B cell (primary cell): ENCODE results near the gene TIMM10. TPM values are rescaled to one million over a fixed set of nuclear protein-coding genes. Genes with fewer than 3 reads are reported as not detected.

ENCODE experiments used
- ATAC-seq: fragments of 200-7000 bp; cut with Tn5 transposase; one replicate; pipeline ENCODE4 v1.10.0; 2021; ENCODE audit warnings: low read depth, mild to moderate bottlenecking, moderate number of reproducible peaks, moderate library complexity
- CTCF ChIA-PET: fragments of 350-600 bp; sonication (Branson Sonifier 250); formaldehyde crosslinking; loops from one replicate; lab custom pipeline; 2021; ENCODE audit warnings: antibody characterized with exemption, inconsistent platforms; lab: Charles Lee
- POLR2A ChIA-PET: fragments of 350-600 bp; sonication (Branson Sonifier 250); formaldehyde crosslinking; loops from one replicate; lab custom pipeline; 2021; ENCODE audit warnings: antibody characterized with exemption; lab: Charles Lee
- DNase-seq: peaks from one replicate; pipeline ENCODE4 v3.0.0; 2013
- H2AFZ ChIP-seq: 2 replicates; pipeline ENCODE4 v1.6.1; 2012; ENCODE audit warnings: mild to moderate bottlenecking, low read depth, low read length; ENCODE audit not compliant: insufficient read depth, poor library complexity, severe bottlenecking
- H3K27ac ChIP-seq, 2 donors: 1 replicate in 1 of 2; 2 replicates in 1 of 2; pipeline ENCODE4 v1.5.1; 2012 to 2013; ENCODE audit warnings: low read length in 2 of 2, mild to moderate bottlenecking in 2 of 2, moderate library complexity in 1 of 2
- H3K27me3 ChIP-seq, 4 experiments: fragments of 200-600 bp in 1 of 4; sonication (generic) in 1 of 4; replicated peaks in 1 of 4; 1 replicate in 2 of 4; 2 replicates in 2 of 4; pipeline versions ENCODE4 v1.6.1 to v1.7.0; 2013 to 2016; ENCODE audit warnings: low read length in 3 of 4, mild to moderate bottlenecking in 2 of 4, mixed read lengths in 1 of 4, moderate library complexity in 1 of 4; ENCODE audit not compliant: insufficient read depth in 4 of 4, control insufficient read depth in 3 of 4; ENCODE audit errors: control extremely low read depth in 1 of 4
- H3K36me3 ChIP-seq, 2 experiments: replicated peaks in 1 of 2; 1 replicate in 1 of 2; 2 replicates in 1 of 2; pipeline versions ENCODE4 v1.6.1 to v1.7.1; 2013; ENCODE audit warnings: low read length in 1 of 2; ENCODE audit not compliant: insufficient read depth in 2 of 2, control insufficient read depth in 1 of 2; ENCODE audit errors: control extremely low read depth in 1 of 2, extremely low read depth in 1 of 2
- H3K4me1 ChIP-seq, 2 donors: fragments of 200-600 bp in 1 of 2; sonication (generic) in 1 of 2; 1 replicate in 1 of 2; 2 replicates in 1 of 2; pipeline versions ENCODE4 v1.5.1 to v1.6.1; 2013 to 2017; ENCODE audit warnings: low read length in 2 of 2; ENCODE audit not compliant: control insufficient read depth in 2 of 2, insufficient read depth in 2 of 2
- H3K4me2 ChIP-seq: replicated peaks from 2 replicates; pipeline ENCODE3; 2012; ENCODE audit warnings: mild to moderate bottlenecking, low read depth, low read length; ENCODE audit not compliant: poor library complexity, severe bottlenecking
- H3K4me3 ChIP-seq, 5 experiments: fragments of 200-600 bp in 1 of 5; sonication (generic) in 1 of 5; 1 replicate in 3 of 5; 2 replicates in 2 of 5; pipeline versions ENCODE4 v1.5.1 to v1.7.0; 2011 to 2016; ENCODE audit warnings: low read length in 4 of 5, mild to moderate bottlenecking in 4 of 5, low read depth in 2 of 5, control low read depth in 1 of 5, moderate library complexity in 1 of 5; ENCODE audit not compliant: insufficient read depth in 1 of 5; ENCODE audit errors: control extremely low read depth in 1 of 5, extremely low read depth in 1 of 5
- H3K79me2 ChIP-seq: fragments of 200-600 bp; sonication (generic); one replicate; pipeline ENCODE4 v1.6.0; 2016; ENCODE audit warnings: low read length; ENCODE audit not compliant: control insufficient read depth, insufficient read depth
- H3K9ac ChIP-seq: fragments of 200-600 bp; sonication (generic); 2 replicates; pipeline ENCODE4 v1.6.1; 2017; ENCODE audit warnings: mild to moderate bottlenecking, low read length, moderate library complexity
- H3K9me3 ChIP-seq, 3 donors: one replicate each; pipeline versions ENCODE4 v1.6.1 to v1.7.1; 2013; ENCODE audit warnings: low read length in 2 of 3; ENCODE audit not compliant: control insufficient read depth in 2 of 3, insufficient read depth in 1 of 3; ENCODE audit errors: control extremely low read depth in 1 of 3
- H4K20me1 ChIP-seq: 2 replicates; pipeline ENCODE4 v1.6.0; 2012; ENCODE audit warnings: mild to moderate bottlenecking, low read length; ENCODE audit not compliant: insufficient read depth, control insufficient read depth, poor library complexity, severe bottlenecking
- H3K27ac Mint-ChIP-seq: one replicate; pipeline ENCODE4 v1.8.0; 2021; ENCODE audit warnings: mixed read lengths
- H3K27me3 Mint-ChIP-seq: one replicate; pipeline ENCODE4 v1.8.0; 2021; ENCODE audit warnings: mixed read lengths
- H3K4me1 Mint-ChIP-seq: one replicate; pipeline ENCODE4 v1.8.0; 2021; ENCODE audit warnings: mixed read lengths
- H3K4me3 Mint-ChIP-seq: one replicate; pipeline ENCODE4 v1.8.0; 2021; ENCODE audit warnings: mixed read lengths
- H3K9me3 Mint-ChIP-seq: one replicate; pipeline ENCODE4 v1.8.0; 2022; ENCODE audit warnings: mixed read lengths; ENCODE audit not compliant: insufficient read depth
- EZH2 ChIP-seq: IDR thresholded peaks from 2 replicates; pipeline ENCODE4 v1.6.1; 2012; ENCODE audit warnings: borderline replicate concordance, low read depth, mild to moderate bottlenecking, moderate library complexity, low read length; ENCODE audit not compliant: insufficient read depth, poor library complexity, severe bottlenecking
- WGBS: methylation state at CpG from one replicate; pipeline ENCODE4 v1.1.5; 2013; ENCODE audit warnings: missing lambda C conversion rate; ENCODE audit not compliant: insufficient coverage; 5-methylcytosine and 5-hydroxymethylcytosine counted together
- intact Hi-C: fragments of 100-400 bp; cut with micrococcal nuclease; formaldehyde crosslinking; loops from one replicate; pipeline ENCODE4 v1.10.0; 2022
- polyA plus RNA-seq: library from polyadenylated mRNA; depleted of rRNA; stranded (reverse); fragments of >200 nt; gene quantifications from 2 replicates; pipeline ENCODE4 v1.2.3, GENCODE V29; 2012
- total RNA-seq, 2 donors: library from RNA; stranded (reverse); fragments of 120-200 nt in 1 of 2; gene quantifications; 1 replicate in 1 of 2; 2 replicates in 1 of 2; pipeline versions ENCODE4 v1.2.3 to v1.2.4, GENCODE V29; 2013 to 2022
- TF ChIP-seq, protein P1 (sequence below): fragments of 200-600 bp; IDR thresholded peaks from one replicate; pipeline ENCODE4 v1.8.0; 2022; ENCODE audit warnings: antibody characterized with exemption, mild to moderate bottlenecking

The TIMM10 gene
- total and polyA plus RNA-seq, 2 donors (not counting 1 experiment from before 2014, with no cell fraction given), result 36.5 to 39.6 TPM

DNA sequence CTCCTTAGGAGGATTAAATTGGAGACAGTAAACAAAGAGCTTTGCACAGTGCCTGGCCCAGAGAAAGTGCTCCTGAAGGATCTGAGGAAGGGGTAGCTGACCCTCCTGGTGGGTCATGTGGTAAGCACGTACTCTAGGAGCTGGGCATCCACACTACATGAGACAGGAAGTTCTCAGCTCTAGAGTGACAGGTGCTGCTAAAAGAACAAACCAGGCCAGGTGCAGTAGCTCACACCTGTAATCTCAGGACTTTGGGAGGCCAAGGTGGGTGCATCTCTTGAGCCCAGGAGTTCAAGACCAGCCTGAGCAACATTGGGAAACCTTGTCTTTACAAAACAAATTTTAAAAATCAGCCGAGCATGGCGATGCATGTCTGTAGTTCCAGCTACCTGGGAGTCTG is 28.2 kb downstream of the TIMM10 start:
- Histone ChIP-seq H3K4me1 (peaks cover 0 to 6% of the 10 kb centered on the region in 2 donors), H3K79me2 (no peaks in the 10 kb centered on the region), H3K9me3 (peaks cover 0 to 4% (median 0%) of the 10 kb centered on the region in 3 donors), H3K9ac (no peak overlapping the region), H4K20me1 (no peaks in the 10 kb centered on the region), H3K4me3 (no peak overlapping the region), H2AFZ (no peak overlapping the region), H3K36me3 (peaks cover 0 to under 1% of the 10 kb centered on the region in 2 experiments), H3K4me2 (no peak overlapping the region), H3K27me3 (no peaks in the 10 kb centered on the region), H3K27ac (no peak overlapping the region)
- ATAC-seq (no peak), DNase-seq (no peak)
- POLR2A ChIA-PET, result no interaction called here
- intact Hi-C loops, result no loop called here
- no peak overlapping the region for H3K27ac Mint-ChIP-seq
- WGBS, result 91% methylated on average over 1 of the region's 3 CpGs
- no peaks in the 10 kb centered on the region for H3K9me3 Mint-ChIP-seq
- CTCF ChIA-PET, result interaction anchor here (2.4 to 7.6 kb wide), 3 partner anchors 9 to 44 kb away, joined by 12 to 34 read pairs (median 17); no protein-coding TSS in a partner anchor
- H3K4me3 Mint-ChIP-seq, result no peak overlapping the region
- H3K4me1 Mint-ChIP-seq, result peaks cover 6% of the 10 kb centered on the region
- H3K27me3 Mint-ChIP-seq, result no peaks in the 10 kb centered on the region
- no peak for TF ChIP-seq EZH2
- TF ChIP-seq, protein P1, sequence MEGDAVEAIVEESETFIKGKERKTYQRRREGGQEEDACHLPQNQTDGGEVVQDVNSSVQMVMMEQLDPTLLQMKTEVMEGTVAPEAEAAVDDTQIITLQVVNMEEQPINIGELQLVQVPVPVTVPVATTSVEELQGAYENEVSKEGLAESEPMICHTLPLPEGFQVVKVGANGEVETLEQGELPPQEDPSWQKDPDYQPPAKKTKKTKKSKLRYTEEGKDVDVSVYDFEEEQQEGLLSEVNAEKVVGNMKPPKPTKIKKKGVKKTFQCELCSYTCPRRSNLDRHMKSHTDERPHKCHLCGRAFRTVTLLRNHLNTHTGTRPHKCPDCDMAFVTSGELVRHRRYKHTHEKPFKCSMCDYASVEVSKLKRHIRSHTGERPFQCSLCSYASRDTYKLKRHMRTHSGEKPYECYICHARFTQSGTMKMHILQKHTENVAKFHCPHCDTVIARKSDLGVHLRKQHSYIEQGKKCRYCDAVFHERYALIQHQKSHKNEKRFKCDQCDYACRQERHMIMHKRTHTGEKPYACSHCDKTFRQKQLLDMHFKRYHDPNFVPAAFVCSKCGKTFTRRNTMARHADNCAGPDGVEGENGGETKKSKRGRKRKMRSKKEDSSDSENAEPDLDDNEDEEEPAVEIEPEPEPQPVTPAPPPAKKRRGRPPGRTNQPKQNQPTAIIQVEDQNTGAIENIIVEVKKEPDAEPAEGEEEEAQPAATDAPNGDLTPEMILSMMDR, result no peak

DNA sequence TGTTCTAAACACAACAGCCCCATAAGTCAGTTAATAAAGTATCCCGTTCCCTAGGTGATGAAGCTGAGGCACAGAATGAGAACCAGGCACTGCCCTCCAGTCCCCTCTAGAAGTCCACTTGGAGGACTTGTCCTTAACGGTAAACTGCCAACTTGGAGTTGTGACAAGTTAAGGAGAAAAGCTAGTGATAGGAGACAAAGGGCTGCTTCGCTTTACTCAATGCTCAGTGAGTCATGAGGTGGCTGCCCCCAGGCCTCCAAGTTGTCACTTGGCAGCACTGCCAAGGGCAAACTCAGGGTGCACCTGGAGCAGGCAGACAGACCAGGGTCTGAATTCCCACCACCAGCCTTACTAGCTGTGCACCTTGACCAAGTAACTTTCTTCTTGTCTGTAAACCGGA is 28.6 kb downstream of the TIMM10 start:
- Histone ChIP-seq H3K36me3 (peaks cover 0 to 3% of the 10 kb centered on the region in 2 experiments), H3K27me3 (no peaks in the 10 kb centered on the region), H3K4me3 (no peak overlapping the region), H3K27ac (no peak overlapping the region), H2AFZ (no peak overlapping the region), H3K79me2 (no peaks in the 10 kb centered on the region), H3K9ac (no peak overlapping the region), H3K4me1 (peaks cover 0 to 6% of the 10 kb centered on the region in 2 donors), H4K20me1 (no peaks in the 10 kb centered on the region), H3K4me2 (no peak overlapping the region), H3K9me3 (peaks cover 0 to 4% (median 0%) of the 10 kb centered on the region in 3 donors)
- H3K9me3 Mint-ChIP-seq, result no peaks in the 10 kb centered on the region
- peaks cover 6% of the 10 kb centered on the region for H3K4me1 Mint-ChIP-seq
- ChIA-PET POLR2A (no interaction called here), CTCF (interaction anchor here (1.1 to 7.6 kb wide), 4 partner anchors 8 to 44 kb away, joined by 3 to 34 read pairs (median 14); no protein-coding TSS in a partner anchor)
- H3K4me3 Mint-ChIP-seq, result no peak overlapping the region
- TF ChIP-seq, protein P1, result no peak
- no peak for TF ChIP-seq EZH2
- ATAC-seq (no peak), DNase-seq (no peak)
- WGBS, result 100% methylated on average over 3 of the region's 4 CpGs
- intact Hi-C loops, result no loop called here
- H3K27me3 Mint-ChIP-seq, result no peaks in the 10 kb centered on the region
- no peak overlapping the region for H3K27ac Mint-ChIP-seq
